Activated T-helper 9 cell treated with anti-CD3 and anti-CD28 coated beads, Interleukin-2, amount 50 U/mL, for 16 hours (primary cell): ENCODE measurements around the gene RPS18.
"Not testable (repeated sequence)": the region's sequence is repeated elsewhere in the genome, so short reads cannot be mapped to it uniquely, and the experiment has no call there.

Source experiments
- DNase-seq: peaks from one replicate; pipeline ENCODE4 v3.0.0-alpha.2; 2020; ENCODE audit warnings: low read depth

The RPS18 gene

GRCh38 chr6:33272275-33273128 is 627 bp downstream of the RPS18 start:
- no peak for DNase-seq

- DNase-seq, result no peak
These were observed 1.5 kb downstream of the RPS18 start for GRCh38 chr6:33273129-33273923.

- no peak for DNase-seq
These were observed 2.3 kb downstream of the RPS18 start for GRCh38 chr6:33273924-33274902.

GRCh38 chr6:33275795-33276580 is 4.1 kb downstream of the RPS18 start:
- not testable (repeated sequence) for DNase-seq

- DNase-seq, result no peak
These were observed 4.6 kb downstream of the RPS18 start for GRCh38 chr6:33276581-33276863.

GRCh38 chr6:33276864-33277662 is 5.2 kb downstream of the RPS18 start, which contains the start of gene B3GALT4:
Gene B3GALT4 (plus strand): TSS chr6:33277123. CDS start chr6:33277420, 297 bp downstream.
- peak; percentile 62 for DNase-seq

GRCh38 chr6:33277663-33278391 is 6.0 kb downstream of the RPS18 start:
- no peak for DNase-seq

GRCh38 chr6:33278392-33278741 is 6.5 kb downstream of the RPS18 start:
- no peak for DNase-seq

- no peak for DNase-seq
These were observed 6.9 kb downstream of the RPS18 start for GRCh38 chr6:33278810-33279209.

GRCh38 chr6:33279257-33279695 is 7.4 kb downstream of the RPS18 start:
- no peak for DNase-seq

GRCh38 chr6:33279971-33280511 is 8.2 kb downstream of the RPS18 start:
- DNase-seq, result no peak

GRCh38 chr6:33280539-33280938 is 8.7 kb downstream of the RPS18 start:
- no peak for DNase-seq

GRCh38 chr6:33285214-33285613 is 13.3 kb downstream of the RPS18 start:
- not testable (repeated sequence) for DNase-seq

- no peak for DNase-seq
These were observed 15.4 kb downstream of the RPS18 start for GRCh38 chr6:33286946-33287914.

- DNase-seq, result no peak
These were observed 16.5 kb downstream of the RPS18 start for GRCh38 chr6:33288141-33288920.

GRCh38 chr6:33288921-33289783 is 17.3 kb downstream of the RPS18 start, which contains the start of the genes PFDN6 and WDR46:
Gene PFDN6 (plus strand): TSS chr6:33289601. CDS start chr6:33289857, 256 bp downstream.
Gene WDR46 (minus strand): TSS chr6:33289239. CDS start chr6:33289170, 69 bp downstream.
- peak; percentile 68 for DNase-seq
